Frontal cortex (tissue), 4 donors: ENCODE measurements around the gene ELF5. TPM values are rescaled to one million over a fixed set of nuclear protein-coding genes. Genes with fewer than 3 reads are reported as not detected.

Experiments
- DNase-seq, 2 donors: peaks; one replicate each; pipeline ENCODE4 v3.0.0; 2012; ENCODE audit warnings: low spot score in 2 of 2
- FAIRE-seq: peaks from 2 replicates; lab custom pipeline; 2012; peaks lifted over from hg19 to GRCh38; lab: Jason Lieb, UNC
- total RNA-seq: library from RNA; depleted of rRNA; stranded (reverse); fragments of >200 nt; gene quantifications from one replicate; pipeline ENCODE4 v1.2.3, GENCODE V29; 2014
- donor health status: control.
- donor health status: control.
- donor health status: control.

The ELF5 gene
- total RNA-seq, 1 donor from 2014 or later, result not detected

- FAIRE-seq (no peak), DNase-seq (no peak)
Observed at GRCh38 chr11:34524696-34525095, 11.1 kb upstream of the ELF5 start.

GRCh38 chr11:34523053-34523452 is 9.5 kb upstream of the ELF5 start:
- FAIRE-seq (no peak), DNase-seq (no peak)

GRCh38 chr11:34522188-34522587 is 8.6 kb upstream of the ELF5 start:
- no peak for FAIRE-seq
- DNase-seq, result no peak

GRCh38 chr11:34521265-34521664 is 7.7 kb upstream of the ELF5 start:
- FAIRE-seq, result no peak
- DNase-seq, result no peak

- no peak for FAIRE-seq
Observed at GRCh38 chr11:34519595-34520235, 6.1 kb upstream of the ELF5 start.

GRCh38 chr11:34516247-34517040 is 2.9 kb upstream of the ELF5 start:
- FAIRE-seq, result no peak
- no peak for DNase-seq

More at GRCh38 chr11:34519595-34520235, 6.1 kb upstream of the ELF5 start:
- no peak for DNase-seq

GRCh38 chr11:34514597-34514996 is 1.0 kb upstream of the ELF5 start:
- DNase-seq, result no peak
- no peak for FAIRE-seq

- DNase-seq, result peak; percentile 18 to 33
- no peak for FAIRE-seq
Observed at GRCh38 chr11:34512840-34513681, 533 bp downstream of the ELF5 start.

GRCh38 chr11:34510673-34511072 is 2.9 kb downstream of the ELF5 start:
- FAIRE-seq (no peak), DNase-seq (no peak)

GRCh38 chr11:34510218-34510617 is 3.4 kb downstream of the ELF5 start:
- FAIRE-seq, result no peak
- DNase-seq, result no peak

GRCh38 chr11:34509336-34509876 is 4.2 kb downstream of the ELF5 start:
- FAIRE-seq, result no peak
- no peak for DNase-seq

GRCh38 chr11:34508524-34508923 is 5.1 kb downstream of the ELF5 start:
- DNase-seq, result no peak
- no peak for FAIRE-seq

GRCh38 chr11:34507610-34508009 is 6.0 kb downstream of the ELF5 start:
- FAIRE-seq, result no peak
- no peak for DNase-seq

- no peak for FAIRE-seq
- no peak for DNase-seq
Observed at GRCh38 chr11:34507156-34507555, 6.4 kb downstream of the ELF5 start.

GRCh38 chr11:34505874-34506273 is 7.7 kb downstream of the ELF5 start:
- FAIRE-seq (no peak), DNase-seq (no peak)

- DNase-seq, result no peak
- no peak for FAIRE-seq
Observed at GRCh38 chr11:34502949-34503348, 10.6 kb downstream of the ELF5 start.

GRCh38 chr11:34501949-34502348 is 11.6 kb downstream of the ELF5 start:
- DNase-seq, result no peak
- no peak for FAIRE-seq

GRCh38 chr11:34501500-34501899 is 12.1 kb downstream of the ELF5 start:
- DNase-seq (no peak), FAIRE-seq (no peak)

GRCh38 chr11:34499719-34500500 is 13.7 kb downstream of the ELF5 start:
- DNase-seq, result no peak
- FAIRE-seq, result no peak
